Measurements from ENCODE around the gene RFTN2.
"Not testable (repeated sequence)": the region's sequence is repeated elsewhere in the genome, so short reads cannot be mapped to it uniquely, and the experiment has no call there.

The RFTN2 gene

GRCh38 chr2:197604117-197604860 lies 71.1 kb downstream of the RFTN2 start:
- DNase-seq (ENCODE audit: low read depth, low spot score) = no peak

GRCh38 chr2:197601726-197602125 lies 73.7 kb downstream of the RFTN2 start:
- no peak for DNase-seq (ENCODE audit: low read depth, low spot score)

GRCh38 chr2:197600306-197600705 lies 75.1 kb downstream of the RFTN2 start:
- no peak for DNase-seq (ENCODE audit: low read depth, low spot score)

- no peak for DNase-seq (ENCODE audit: low read depth, low spot score)
These were observed 76.0 kb downstream of the RFTN2 start for GRCh38 chr2:197599285-197599965.

- DNase-seq (ENCODE audit: low read depth, low spot score) = no peak
These were observed 76.9 kb downstream of the RFTN2 start for GRCh38 chr2:197598450-197598849.

GRCh38 chr2:197597166-197597565 lies 78.2 kb downstream of the RFTN2 start:
- DNase-seq (ENCODE audit: low read depth, low spot score) = no peak

- no peak for DNase-seq (ENCODE audit: low read depth, low spot score)
These were observed 78.6 kb downstream of the RFTN2 start for GRCh38 chr2:197596766-197597165.

- no peak for DNase-seq (ENCODE audit: low read depth, low spot score)
These were observed 83.9 kb downstream of the RFTN2 start for GRCh38 chr2:197591339-197592072.

GRCh38 chr2:197587255-197587654 lies 88.1 kb downstream of the RFTN2 start:
- DNase-seq (ENCODE audit: low read depth, low spot score) = not testable (repeated sequence)

GRCh38 chr2:197580166-197580565 lies 95.2 kb downstream of the RFTN2 start:
- not testable (repeated sequence) for DNase-seq (ENCODE audit: low read depth, low spot score)

GRCh38 chr2:197578294-197578693 lies 97.1 kb downstream of the RFTN2 start:
- not testable (repeated sequence) for DNase-seq (ENCODE audit: low read depth, low spot score)

- no peak for DNase-seq (ENCODE audit: low read depth, low spot score)
These were observed 97.9 kb downstream of the RFTN2 start for GRCh38 chr2:197577446-197577845.

GRCh38 chr2:197576631-197577030 lies 98.8 kb downstream of the RFTN2 start:
- no peak for DNase-seq (ENCODE audit: low read depth, low spot score)

GRCh38 chr2:197575987-197576386 lies 99.4 kb downstream of the RFTN2 start:
- no peak for DNase-seq (ENCODE audit: low read depth, low spot score)

GRCh38 chr2:197573608-197574007 lies 101.8 kb downstream of the RFTN2 start:
- no peak for DNase-seq (ENCODE audit: low read depth, low spot score)

GRCh38 chr2:197571627-197572271 lies 103.6 kb downstream of the RFTN2 start:
- DNase-seq (ENCODE audit: low read depth, low spot score) = no peak

GRCh38 chr2:197560146-197560665 lies 115.2 kb downstream of the RFTN2 start:
- DNase-seq (ENCODE audit: low read depth, low spot score) = no peak

- DNase-seq (ENCODE audit: low read depth, low spot score) = no peak
These were observed 115.7 kb downstream of the RFTN2 start for GRCh38 chr2:197559681-197560080.

GRCh38 chr2:197558393-197558792 lies 117.0 kb downstream of the RFTN2 start:
- DNase-seq (ENCODE audit: low read depth, low spot score) = no peak

GRCh38 chr2:197556456-197556855 lies 118.9 kb downstream of the RFTN2 start:
- DNase-seq (ENCODE audit: low read depth, low spot score) = no peak

- DNase-seq (ENCODE audit: low read depth, low spot score) = no peak
These were observed 119.9 kb downstream of the RFTN2 start for GRCh38 chr2:197555467-197555866.

GRCh38 chr2:197551260-197551659 lies 124.1 kb downstream of the RFTN2 start:
- not testable (repeated sequence) for DNase-seq (ENCODE audit: low read depth, low spot score)

Measured in activated naive CD8-positive, alpha-beta T cell treated with anti-CD3 and anti-CD28 coated beads, Interleukin-2, amount 50 U/mL, for 16 hours (primary cell).